Measurements from ENCODE around the gene ADCK2.

GRCh38 chr7:140723574-140723973 lies 50.8 kb downstream of the ADCK2 start:
- TF ChIP-seq CTCF (IDR thresholded peaks at IDR 0.05; ENCODE audit: insufficient read depth, low read length) = no peak
- TF ChIP-seq REST (IDR thresholded peaks at IDR 0.05; ENCODE audit: insufficient replicate concordance, low read depth) = no peak
- TF ChIP-seq POLR2AphosphoS5 (IDR thresholded peaks at IDR 0.05; ENCODE audit: low read depth) = no peak
